ENCODE data around the gene STK32B. TPM values are rescaled to one million over a fixed set of nuclear protein-coding genes. Genes with fewer than 3 reads are reported as not detected.

STK32B gene
- total RNA-seq, 1 experiment from 2014 or later: 11.6 TPM

DNA sequence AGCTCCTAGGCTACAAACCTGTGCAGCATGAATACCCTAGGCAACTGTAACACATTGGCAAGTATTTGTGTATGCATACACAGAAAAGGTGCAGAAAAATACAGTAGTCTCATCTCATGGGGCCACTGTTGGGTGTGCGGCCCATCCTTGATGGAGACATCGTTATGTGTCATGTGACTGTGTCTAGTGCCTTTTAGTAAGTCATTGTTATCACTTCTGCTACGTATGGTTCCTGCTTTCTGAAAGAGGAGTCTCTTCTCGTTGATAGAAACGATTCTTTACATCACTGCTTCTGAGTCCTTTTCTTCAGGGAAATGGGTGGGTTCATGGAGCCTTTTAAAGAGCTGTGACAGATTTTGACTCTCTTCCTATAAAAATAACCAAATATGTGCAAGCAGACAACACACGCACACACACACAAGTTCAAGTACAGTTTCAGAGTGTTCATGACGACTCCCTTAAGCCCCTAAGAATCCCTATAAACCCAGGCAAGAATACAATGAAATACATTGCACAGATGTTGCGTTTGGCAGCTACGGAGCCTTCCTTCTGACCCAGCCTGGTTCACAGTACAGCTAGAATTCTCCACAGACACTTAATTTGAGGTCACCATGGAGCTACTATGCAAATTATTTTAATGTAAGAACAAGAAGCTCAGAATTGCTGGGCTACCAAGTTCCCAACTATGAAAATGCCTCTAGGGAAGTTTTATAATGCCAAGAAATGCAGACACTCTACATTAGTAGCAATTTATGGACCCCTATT, 10.2 kb upstream of the STK32B start:
- in situ Hi-C loops (cut with HindIII; ENCODE audit: low pct_unique_long_range_greater_than_20kb, low sequenced_read_pairs): no loop called here
- H3K27me3 ChIP-seq (ENCODE audit: control insufficient read depth, insufficient read depth, low read length): no peaks in the 10 kb centered on the region

DNA sequence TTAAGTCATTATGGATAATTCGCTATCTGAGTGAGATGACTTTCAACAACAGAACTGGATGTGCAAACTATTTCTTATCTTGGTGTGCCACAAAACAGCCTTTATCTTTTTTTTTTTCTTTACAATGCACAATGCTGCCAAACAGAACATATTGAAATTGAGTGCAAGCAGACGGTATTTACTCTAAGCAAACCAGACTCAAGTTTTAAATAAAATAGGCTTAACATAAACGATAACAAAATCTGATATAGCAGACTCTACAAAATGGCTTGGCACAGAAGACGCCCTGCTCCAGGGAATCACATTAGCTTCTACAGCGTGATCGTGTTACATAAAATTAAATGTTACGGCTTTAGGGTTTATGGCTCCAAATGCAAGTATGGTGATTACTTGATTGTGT, 9.6 kb upstream of the STK32B start:
- BruUV-seq (replicated peaks): no TSS peak
- in situ Hi-C loops (cut with HindIII; ENCODE audit: low pct_unique_long_range_greater_than_20kb, low sequenced_read_pairs): no loop called here
- H3K4me3 ChIP-seq (ENCODE audit: low read depth in 2 of 2, low read length in 2 of 2): no peak overlapping the region
- POLR2A ChIA-PET: no interaction called here
- no peaks in the 10 kb centered on the region for H3K27me3 ChIP-seq (ENCODE audit: control insufficient read depth, insufficient read depth, low read length)
- no peak overlapping the region for H3K27ac ChIP-seq (ENCODE audit: low read length)
- H3K9me3 ChIP-seq (ENCODE audit: control insufficient read depth, insufficient read depth, low read depth, low read length): no peaks in the 10 kb centered on the region
- TF ChIP-seq, protein P1, sequence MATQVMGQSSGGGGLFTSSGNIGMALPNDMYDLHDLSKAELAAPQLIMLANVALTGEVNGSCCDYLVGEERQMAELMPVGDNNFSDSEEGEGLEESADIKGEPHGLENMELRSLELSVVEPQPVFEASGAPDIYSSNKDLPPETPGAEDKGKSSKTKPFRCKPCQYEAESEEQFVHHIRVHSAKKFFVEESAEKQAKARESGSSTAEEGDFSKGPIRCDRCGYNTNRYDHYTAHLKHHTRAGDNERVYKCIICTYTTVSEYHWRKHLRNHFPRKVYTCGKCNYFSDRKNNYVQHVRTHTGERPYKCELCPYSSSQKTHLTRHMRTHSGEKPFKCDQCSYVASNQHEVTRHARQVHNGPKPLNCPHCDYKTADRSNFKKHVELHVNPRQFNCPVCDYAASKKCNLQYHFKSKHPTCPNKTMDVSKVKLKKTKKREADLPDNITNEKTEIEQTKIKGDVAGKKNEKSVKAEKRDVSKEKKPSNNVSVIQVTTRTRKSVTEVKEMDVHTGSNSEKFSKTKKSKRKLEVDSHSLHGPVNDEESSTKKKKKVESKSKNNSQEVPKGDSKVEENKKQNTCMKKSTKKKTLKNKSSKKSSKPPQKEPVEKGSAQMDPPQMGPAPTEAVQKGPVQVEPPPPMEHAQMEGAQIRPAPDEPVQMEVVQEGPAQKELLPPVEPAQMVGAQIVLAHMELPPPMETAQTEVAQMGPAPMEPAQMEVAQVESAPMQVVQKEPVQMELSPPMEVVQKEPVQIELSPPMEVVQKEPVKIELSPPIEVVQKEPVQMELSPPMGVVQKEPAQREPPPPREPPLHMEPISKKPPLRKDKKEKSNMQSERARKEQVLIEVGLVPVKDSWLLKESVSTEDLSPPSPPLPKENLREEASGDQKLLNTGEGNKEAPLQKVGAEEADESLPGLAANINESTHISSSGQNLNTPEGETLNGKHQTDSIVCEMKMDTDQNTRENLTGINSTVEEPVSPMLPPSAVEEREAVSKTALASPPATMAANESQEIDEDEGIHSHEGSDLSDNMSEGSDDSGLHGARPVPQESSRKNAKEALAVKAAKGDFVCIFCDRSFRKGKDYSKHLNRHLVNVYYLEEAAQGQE (IDR thresholded peaks at IDR 0.05; ENCODE audit: insufficient read depth in 1 of 2, low read depth in 2 of 2, low read length in 1 of 2): no peak
- TF ChIP-seq, protein P2, sequence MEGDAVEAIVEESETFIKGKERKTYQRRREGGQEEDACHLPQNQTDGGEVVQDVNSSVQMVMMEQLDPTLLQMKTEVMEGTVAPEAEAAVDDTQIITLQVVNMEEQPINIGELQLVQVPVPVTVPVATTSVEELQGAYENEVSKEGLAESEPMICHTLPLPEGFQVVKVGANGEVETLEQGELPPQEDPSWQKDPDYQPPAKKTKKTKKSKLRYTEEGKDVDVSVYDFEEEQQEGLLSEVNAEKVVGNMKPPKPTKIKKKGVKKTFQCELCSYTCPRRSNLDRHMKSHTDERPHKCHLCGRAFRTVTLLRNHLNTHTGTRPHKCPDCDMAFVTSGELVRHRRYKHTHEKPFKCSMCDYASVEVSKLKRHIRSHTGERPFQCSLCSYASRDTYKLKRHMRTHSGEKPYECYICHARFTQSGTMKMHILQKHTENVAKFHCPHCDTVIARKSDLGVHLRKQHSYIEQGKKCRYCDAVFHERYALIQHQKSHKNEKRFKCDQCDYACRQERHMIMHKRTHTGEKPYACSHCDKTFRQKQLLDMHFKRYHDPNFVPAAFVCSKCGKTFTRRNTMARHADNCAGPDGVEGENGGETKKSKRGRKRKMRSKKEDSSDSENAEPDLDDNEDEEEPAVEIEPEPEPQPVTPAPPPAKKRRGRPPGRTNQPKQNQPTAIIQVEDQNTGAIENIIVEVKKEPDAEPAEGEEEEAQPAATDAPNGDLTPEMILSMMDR (IDR thresholded peaks at IDR 0.05): no peak
- no peak for TF ChIP-seq POLR2AphosphoS5 (IDR thresholded peaks at IDR 0.05; ENCODE audit: low read depth, low read length)
- no peak for TF ChIP-seq TCF7L2 (IDR thresholded peaks at IDR 0.05; ENCODE audit: low read depth, low read length)
- no peak for TF ChIP-seq SIN3A (IDR thresholded peaks at IDR 0.05; ENCODE audit: borderline replicate concordance, insufficient read depth, low read depth, low read length)
- no peak for DNase-seq (ENCODE audit: low read depth, low spot score)
- ATAC-seq: no peak
- intact Hi-C loops (cut with micrococcal nuclease; ENCODE audit: unreplicated experiment): no loop called here
- H3K36me3 ChIP-seq (ENCODE audit: control insufficient read depth, insufficient read depth, low read length): no peaks in the 10 kb centered on the region
- CTCF ChIA-PET: no interaction called here
- H3K4me1 ChIP-seq (ENCODE audit: control insufficient read depth, insufficient read depth, low read length): peaks cover 14% of the 10 kb centered on the region

More for the DNA sequence above, 10.2 kb upstream of the STK32B start:
- Histone ChIP-seq H3K27ac (ENCODE audit: low read length) (no peak overlapping the region), H3K4me1 (ENCODE audit: control insufficient read depth, insufficient read depth, low read length) (peaks cover 14% of the 10 kb centered on the region), H3K4me3 (ENCODE audit: low read depth in 2 of 2, low read length in 2 of 2) (no peak overlapping the region), H3K9me3 (ENCODE audit: control insufficient read depth, insufficient read depth, low read depth, low read length) (no peaks in the 10 kb centered on the region), H3K36me3 (ENCODE audit: control insufficient read depth, insufficient read depth, low read length) (no peaks in the 10 kb centered on the region)
- ChIA-PET CTCF (no interaction called here), POLR2A (no interaction called here)
- ATAC-seq (no peak), DNase-seq (ENCODE audit: low read depth, low spot score) (no peak)
- intact Hi-C loops (cut with micrococcal nuclease; ENCODE audit: unreplicated experiment): no loop called here
- no TSS peak for BruUV-seq (replicated peaks)
- TF ChIP-seq, protein P2 (IDR thresholded peaks at IDR 0.05): no peak
- no peak for TF ChIP-seq POLR2AphosphoS5 (IDR thresholded peaks at IDR 0.05; ENCODE audit: low read depth, low read length)
- no peak for TF ChIP-seq TCF7L2 (IDR thresholded peaks at IDR 0.05; ENCODE audit: low read depth, low read length)
- no peak for TF ChIP-seq SIN3A (IDR thresholded peaks at IDR 0.05; ENCODE audit: borderline replicate concordance, insufficient read depth, low read depth, low read length)
- TF ChIP-seq, protein P1 (IDR thresholded peaks at IDR 0.05; ENCODE audit: insufficient read depth in 1 of 2, low read depth in 2 of 2, low read length in 1 of 2): no peak

Data from Panc1 (cell line).